Colon (tissue), 2 donors: ENCODE data around the gene RAMAC.
"Not testable (repeated sequence)": the region's sequence is repeated elsewhere in the genome, so short reads cannot be mapped to it uniquely, and the experiment has no call there.

Experiments used
- FAIRE-seq: peaks from 2 replicates; lab custom pipeline; 2012; peaks lifted over from hg19 to GRCh38; lab: Jason Lieb, UNC
- donor health status: control.
- donor health status: control.

RAMAC gene

GRCh38 chr15:82968066-82968465 is 17.9 kb upstream of the RAMAC start:
- no peak for FAIRE-seq

- no peak for FAIRE-seq
Observed at GRCh38 chr15:82969353-82969752, 16.7 kb upstream of the RAMAC start.

GRCh38 chr15:82970078-82970686 is 15.8 kb upstream of the RAMAC start:
- FAIRE-seq: no peak

- no peak for FAIRE-seq
Observed at GRCh38 chr15:82970696-82971095, 15.3 kb upstream of the RAMAC start.

- no peak for FAIRE-seq
Observed at GRCh38 chr15:82971218-82971984, 14.6 kb upstream of the RAMAC start.

GRCh38 chr15:82972990-82973389 is 13.0 kb upstream of the RAMAC start:
- FAIRE-seq: no peak

- FAIRE-seq: no peak
Observed at GRCh38 chr15:82977076-82977475, 8.9 kb upstream of the RAMAC start.

GRCh38 chr15:82978438-82978837 is 7.6 kb upstream of the RAMAC start:
- no peak for FAIRE-seq

GRCh38 chr15:82979726-82980125 is 6.3 kb upstream of the RAMAC start:
- FAIRE-seq: no peak

GRCh38 chr15:82980981-82981380 is 5.0 kb upstream of the RAMAC start:
- FAIRE-seq: no peak

- no peak for FAIRE-seq
Observed at GRCh38 chr15:82986442-82986780, 401 bp downstream of the RAMAC start.

- FAIRE-seq: no peak
Observed at GRCh38 chr15:82992436-82992998, 6.5 kb downstream of the RAMAC start.

- no peak for FAIRE-seq
Observed at GRCh38 chr15:82993144-82993543, 7.1 kb downstream of the RAMAC start.

GRCh38 chr15:82995076-82995475 is 9.1 kb downstream of the RAMAC start:
- no peak for FAIRE-seq

- FAIRE-seq: no peak
Observed at GRCh38 chr15:82995938-82996337, 9.9 kb downstream of the RAMAC start.

GRCh38 chr15:82999426-82999825 is 13.4 kb downstream of the RAMAC start:
- no peak for FAIRE-seq

GRCh38 chr15:82999905-83000671 is 14.1 kb downstream of the RAMAC start:
- FAIRE-seq: no peak

GRCh38 chr15:83000672-83001031 is 14.6 kb downstream of the RAMAC start:
- FAIRE-seq: not testable (repeated sequence)

GRCh38 chr15:83010709-83011270 is 24.8 kb downstream of the RAMAC start:
- FAIRE-seq: no peak

GRCh38 chr15:83011271-83012075 is 25.5 kb downstream of the RAMAC start, which contains the start of gene C15orf40:
Gene C15orf40, minus strand, starts transcription at chr15:83011639. Its CDS starts 32 bp downstream, at chr15:83011607.
- no peak for FAIRE-seq

GRCh38 chr15:83012076-83012426 is 26.0 kb downstream of the RAMAC start:
- FAIRE-seq: no peak

GRCh38 chr15:83012636-83013035 is 26.6 kb downstream of the RAMAC start:
- FAIRE-seq: no peak
